Activated CD4-positive, alpha-beta memory T cell treated with anti-CD3 and anti-CD28 coated beads, Interleukin-2, amount 10 ng/mL, durations not matched to agents 7 days and 5 days (primary cell): Measurements from ENCODE around the gene TMPRSS15. TPM values are rescaled to one million over a fixed set of nuclear protein-coding genes. Genes with fewer than 3 reads are reported as not detected.

Experiments
- CTCF ChIA-PET: fragments of 350-600 bp; sonication (Branson Sonifier 250); formaldehyde crosslinking; loops from one replicate; lab custom pipeline; 2021; ENCODE audit warnings: antibody characterized with exemption, inconsistent platforms; lab: Charles Lee
- POLR2A ChIA-PET: fragments of 350-600 bp; sonication (Branson Sonifier 250); formaldehyde crosslinking; loops from one replicate; lab custom pipeline; 2021; ENCODE audit warnings: antibody characterized with exemption; lab: Charles Lee
- DNase-seq: peaks from one replicate; pipeline ENCODE4 v3.0.0-alpha.2; 2020
- H3K27ac Mint-ChIP-seq: one replicate; pipeline ENCODE4 v1.8.0; 2021; ENCODE audit warnings: mild to moderate bottlenecking, mixed read lengths
- H3K27me3 Mint-ChIP-seq: one replicate; pipeline ENCODE4 v1.8.0; 2021; ENCODE audit warnings: mixed read lengths
- H3K36me3 Mint-ChIP-seq: one replicate; pipeline ENCODE4 v1.8.0; 2021; ENCODE audit warnings: low read depth, mixed read lengths
- H3K4me1 Mint-ChIP-seq: one replicate; pipeline ENCODE4 v1.8.0; 2021; ENCODE audit warnings: mixed read lengths
- H3K4me3 Mint-ChIP-seq: one replicate; pipeline ENCODE4 v1.8.0; 2021; ENCODE audit warnings: mild to moderate bottlenecking, mixed read lengths
- H3K9me3 Mint-ChIP-seq: one replicate; pipeline ENCODE4 v1.8.0; 2021; ENCODE audit warnings: mixed read lengths
- total RNA-seq, 2 experiments: library from RNA; stranded (reverse); gene quantifications; one replicate each; pipeline ENCODE4 v1.2.3, GENCODE V29; 2021

The TMPRSS15 gene
- total RNA-seq, 2 experiments from 2014 or later, result not detected

- Mint-ChIP-seq H3K4me3 (no peak overlapping the region), H3K36me3 (no peaks in the 10 kb centered on the region), H3K4me1 (no peaks in the 10 kb centered on the region), H3K27ac (no peak overlapping the region), H3K9me3 (no peaks in the 10 kb centered on the region), H3K27me3 (peaks cover under 1% of the 10 kb centered on the region)
- no peak for DNase-seq
- POLR2A ChIA-PET, result no interaction called here
- CTCF ChIA-PET, result no interaction called here
These were observed 152.5 kb downstream of the TMPRSS15 start for GRCh38 chr21:18251065-18251464.

GRCh38 chr21:18249672-18250071 is 153.9 kb downstream of the TMPRSS15 start:
- no peak for DNase-seq
- H3K4me3 Mint-ChIP-seq, result no peak overlapping the region
- H3K27ac Mint-ChIP-seq, result no peak overlapping the region
- no peaks in the 10 kb centered on the region for H3K9me3 Mint-ChIP-seq
- H3K4me1 Mint-ChIP-seq, result no peaks in the 10 kb centered on the region
- POLR2A ChIA-PET, result no interaction called here
- CTCF ChIA-PET, result no interaction called here
- no peaks in the 10 kb centered on the region for H3K36me3 Mint-ChIP-seq
- peaks cover 9% of the 10 kb centered on the region for H3K27me3 Mint-ChIP-seq

- H3K4me1 Mint-ChIP-seq, result no peaks in the 10 kb centered on the region
- POLR2A ChIA-PET, result no interaction called here
- no peak overlapping the region for H3K27ac Mint-ChIP-seq
- DNase-seq, result no peak
- CTCF ChIA-PET, result no interaction called here
- no peaks in the 10 kb centered on the region for H3K36me3 Mint-ChIP-seq
- peaks cover 16% of the 10 kb centered on the region for H3K27me3 Mint-ChIP-seq
- no peak overlapping the region for H3K4me3 Mint-ChIP-seq
- H3K9me3 Mint-ChIP-seq, result peaks cover 4% of the 10 kb centered on the region
These were observed 155.4 kb downstream of the TMPRSS15 start for GRCh38 chr21:18248171-18248570.

- ChIA-PET CTCF (no interaction called here), POLR2A (no interaction called here)
- no peak for DNase-seq
- peaks cover 4% of the 10 kb centered on the region for H3K9me3 Mint-ChIP-seq
- no peak overlapping the region for H3K4me3 Mint-ChIP-seq
- no peaks in the 10 kb centered on the region for H3K4me1 Mint-ChIP-seq
- no peak overlapping the region for H3K27ac Mint-ChIP-seq
- H3K27me3 Mint-ChIP-seq, result peaks cover 16% of the 10 kb centered on the region
- no peaks in the 10 kb centered on the region for H3K36me3 Mint-ChIP-seq
These were observed 158.1 kb downstream of the TMPRSS15 start for GRCh38 chr21:18245464-18245967.

- POLR2A ChIA-PET, result no interaction called here
- DNase-seq, result no peak
- no peak within 1 kb of the TSS for H3K4me3 Mint-ChIP-seq
- no peaks in the 10 kb centered on the region for H3K4me1 Mint-ChIP-seq
- no peaks in the 10 kb centered on the region for H3K36me3 Mint-ChIP-seq
- peaks cover 4% of the 10 kb centered on the region for H3K9me3 Mint-ChIP-seq
- no peak within 1 kb of the TSS for H3K27ac Mint-ChIP-seq
- CTCF ChIA-PET, result no interaction called here
- H3K27me3 Mint-ChIP-seq, result peaks cover 16% of the 10 kb centered on the region
These were observed 158.7 kb downstream of the TMPRSS15 start, which contains the start of gene CHODL for GRCh38 chr21:18244671-18245463. Gene CHODL (plus strand): TSS chr21:18244833. CDS start chr21:18245224, 391 bp downstream.

- Mint-ChIP-seq H3K36me3 (no peaks in the 10 kb centered on the region), H3K4me3 (no peak overlapping the region), H3K4me1 (no peaks in the 10 kb centered on the region), H3K27me3 (no peaks in the 10 kb centered on the region), H3K27ac (no peak overlapping the region), H3K9me3 (peaks cover 8% of the 10 kb centered on the region)
- CTCF ChIA-PET, result no interaction called here
- POLR2A ChIA-PET, result no interaction called here
- no peak for DNase-seq
These were observed 168.0 kb downstream of the TMPRSS15 start for GRCh38 chr21:18235545-18235944.

- no peak for DNase-seq
- CTCF ChIA-PET, result no interaction called here
- no peaks in the 10 kb centered on the region for H3K4me1 Mint-ChIP-seq
- no peak overlapping the region for H3K4me3 Mint-ChIP-seq
- POLR2A ChIA-PET, result no interaction called here
- H3K27ac Mint-ChIP-seq, result no peak overlapping the region
- H3K27me3 Mint-ChIP-seq, result no peaks in the 10 kb centered on the region
- no peaks in the 10 kb centered on the region for H3K36me3 Mint-ChIP-seq
- H3K9me3 Mint-ChIP-seq, result peaks cover 1% of the 10 kb centered on the region
These were observed 175.4 kb downstream of the TMPRSS15 start for GRCh38 chr21:18228060-18228739.

- POLR2A ChIA-PET, result no interaction called here
- Mint-ChIP-seq H3K4me3 (no peak overlapping the region), H3K9me3 (peaks cover 21% of the 10 kb centered on the region), H3K27ac (no peak overlapping the region), H3K36me3 (no peaks in the 10 kb centered on the region), H3K4me1 (no peaks in the 10 kb centered on the region), H3K27me3 (no peaks in the 10 kb centered on the region)
- CTCF ChIA-PET, result no interaction called here
- no peak for DNase-seq
These were observed 181.2 kb downstream of the TMPRSS15 start for GRCh38 chr21:18222346-18222745.

- DNase-seq, result no peak
- Mint-ChIP-seq H3K4me3 (no peak overlapping the region), H3K4me1 (no peaks in the 10 kb centered on the region), H3K36me3 (no peaks in the 10 kb centered on the region), H3K27ac (no peak overlapping the region), H3K27me3 (no peaks in the 10 kb centered on the region), H3K9me3 (peaks cover 24% of the 10 kb centered on the region)
- POLR2A ChIA-PET, result no interaction called here
- CTCF ChIA-PET, result no interaction called here
These were observed 183.1 kb downstream of the TMPRSS15 start for GRCh38 chr21:18220498-18220897.

Other genes starting within 250 kb of the TMPRSS15 start
- under 1 TPM; 0.15 to 0.20 TPM for gene CHODL, start 159.0 kb downstream of the TMPRSS15 start, total RNA-seq